WTC11 (cell line): ENCODE measurements around the gene MET. TPM values are rescaled to one million over a fixed set of nuclear protein-coding genes. Genes with fewer than 3 reads are reported as not detected.

Experiments
- ATAC-seq: fragments of 200-7000 bp; cut with Tn5 transposase; 2 replicates; pipeline ENCODE4 v1.10.0; 2021; ENCODE audit warnings: mild to moderate bottlenecking, moderate library complexity
- CTCF ChIA-PET: fragments of 300-600 bp; sonication (Branson Sonifier 250); formaldehyde crosslinking; loops from one replicate; lab custom pipeline; 2021; ENCODE audit warnings: antibody characterized with exemption; lab: Charles Lee
- POLR2A ChIA-PET: fragments of 350-600 bp; sonication (Branson Sonifier 250); formaldehyde crosslinking; loops from one replicate; lab custom pipeline; 2021; ENCODE audit warnings: antibody characterized with exemption; lab: Charles Lee
- DNase-seq: peaks from one replicate; pipeline ENCODE4 v3.0.0; 2021; ENCODE audit warnings: low spot score
- H3K27ac Mint-ChIP-seq: 2 replicates; pipeline ENCODE4 v1.8.0; 2021; ENCODE audit warnings: mixed read lengths
- H3K27me3 Mint-ChIP-seq: 2 replicates; pipeline ENCODE4 v1.8.0; 2021; ENCODE audit warnings: low read depth, mild to moderate bottlenecking, moderate library complexity, mixed read lengths
- H3K36me3 Mint-ChIP-seq: 2 replicates; pipeline ENCODE4 v1.8.0; 2021; ENCODE audit warnings: mixed read lengths
- H3K4me1 Mint-ChIP-seq: 2 replicates; pipeline ENCODE4 v1.8.0; 2022; ENCODE audit warnings: mixed read lengths
- H3K4me3 Mint-ChIP-seq: 2 replicates; pipeline ENCODE4 v1.8.0; 2021; ENCODE audit warnings: mild to moderate bottlenecking, moderate library complexity, mixed read lengths
- H3K9me3 Mint-ChIP-seq: 2 replicates; pipeline ENCODE4 v1.8.0; 2021; ENCODE audit warnings: mixed read lengths
- CREM ChIP-seq: sonication (generic); formaldehyde crosslinking; IDR thresholded peaks from 2 replicates; pipeline ENCODE4 v1.8.1; 2022; ENCODE audit warnings: mild to moderate bottlenecking, missing genetic modification reagents, moderate library complexity
- EMX1 ChIP-seq: fragments of 250-450 bp; sonication (Bioruptor Pico); IDR thresholded peaks from 2 replicates; pipeline ENCODE4 v1.8.0; 2021; ENCODE audit warnings: mild to moderate bottlenecking
- GRHL2 ChIP-seq: fragments of 250-450 bp; sonication (Bioruptor Pico); IDR thresholded peaks from 2 replicates; pipeline ENCODE4 v1.8.0; 2022; ENCODE audit warnings: mild to moderate bottlenecking, moderate library complexity; ENCODE audit not compliant: insufficient replicate concordance, severe bottlenecking
- JUN ChIP-seq: sonication (generic); formaldehyde crosslinking; IDR thresholded peaks from 2 replicates; pipeline ENCODE4 v1.8.0; 2023; ENCODE audit warnings: mild to moderate bottlenecking, missing genetic modification reagents
- NFATC4 ChIP-seq: fragments of 250-450 bp; sonication (Bioruptor Pico); IDR thresholded peaks from 2 replicates; pipeline ENCODE4 v1.9.0; 2021; ENCODE audit warnings: mild to moderate bottlenecking
- NFYB ChIP-seq: sonication (generic); formaldehyde crosslinking; conservative IDR thresholded peaks from 2 replicates; pipeline ENCODE4 v1.8.0; 2022; ENCODE audit warnings: low read depth, missing genetic modification reagents
- SOX15 ChIP-seq: fragments of 250-450 bp; sonication (Bioruptor Pico); IDR thresholded peaks from 2 replicates; pipeline ENCODE4 v1.9.0; 2021; ENCODE audit warnings: mild to moderate bottlenecking
- TEAD4 ChIP-seq: sonication (generic); formaldehyde crosslinking; IDR thresholded peaks from 2 replicates; pipeline ENCODE4 v1.8.0; 2022; ENCODE audit warnings: mild to moderate bottlenecking, missing genetic modification reagents
- ZBTB21 ChIP-seq: sonication (generic); formaldehyde crosslinking; IDR thresholded peaks from 2 replicates; pipeline ENCODE4 v1.8.1; 2023; ENCODE audit warnings: mild to moderate bottlenecking, missing genetic modification reagents, borderline replicate concordance
- ZNF138 ChIP-seq: sonication (generic); formaldehyde crosslinking; conservative IDR thresholded peaks from 2 replicates; pipeline ENCODE4 v1.8.1; 2022; ENCODE audit warnings: mild to moderate bottlenecking, moderate library complexity, missing genetic modification reagents
- ZNF232 ChIP-seq: sonication (generic); formaldehyde crosslinking; IDR thresholded peaks from 2 replicates; pipeline ENCODE4 v1.8.0; 2022; ENCODE audit warnings: mild to moderate bottlenecking, missing genetic modification reagents
- ZNF416 ChIP-seq: fragments of 250-450 bp; sonication (Bioruptor Pico); IDR thresholded peaks from 2 replicates; pipeline ENCODE4 v1.9.0; 2021; ENCODE audit warnings: mild to moderate bottlenecking, inconsistent platforms
- total RNA-seq: library from RNA; stranded (reverse); gene quantifications from 3 replicates; pipeline ENCODE4 v1.2.3, GENCODE V29; 2021
- TF ChIP-seq, protein P1 (sequence below): sonication (generic); formaldehyde crosslinking; conservative IDR thresholded peaks from 2 replicates; pipeline ENCODE4 v1.8.1; 2023; ENCODE audit warnings: mild to moderate bottlenecking, low read depth, missing genetic modification reagents, moderate library complexity
- TF ChIP-seq, protein P2 (sequence below): sonication (generic); formaldehyde crosslinking; IDR thresholded peaks from 2 replicates; pipeline ENCODE4 v1.8.0; 2023; ENCODE audit warnings: missing genetic modification reagents, mild to moderate bottlenecking, borderline replicate concordance
- TF ChIP-seq, protein P3 (sequence below): sonication (generic); formaldehyde crosslinking; conservative IDR thresholded peaks from 2 replicates; pipeline ENCODE4 v1.8.1; 2022; ENCODE audit warnings: mild to moderate bottlenecking, missing genetic modification reagents
- TF ChIP-seq, protein P4 (sequence below): sonication (generic); formaldehyde crosslinking; IDR thresholded peaks from 2 replicates; pipeline ENCODE4 v1.8.1; 2022; ENCODE audit warnings: low read depth, mild to moderate bottlenecking, moderate library complexity, missing genetic modification reagents, borderline replicate concordance
- TF ChIP-seq, protein P5 (sequence below): sonication (generic); formaldehyde crosslinking; IDR thresholded peaks from 2 replicates; pipeline ENCODE4 v1.8.1; 2023; ENCODE audit warnings: mild to moderate bottlenecking, missing genetic modification reagents, moderate library complexity
- TF ChIP-seq, protein P6 (sequence below): sonication (generic); formaldehyde crosslinking; IDR thresholded peaks from 2 replicates; pipeline ENCODE4 v1.8.0; 2022; ENCODE audit warnings: mild to moderate bottlenecking, missing genetic modification reagents

MET gene
- total RNA-seq, 1 experiment from 2014 or later = 9.4 TPM

DNA sequence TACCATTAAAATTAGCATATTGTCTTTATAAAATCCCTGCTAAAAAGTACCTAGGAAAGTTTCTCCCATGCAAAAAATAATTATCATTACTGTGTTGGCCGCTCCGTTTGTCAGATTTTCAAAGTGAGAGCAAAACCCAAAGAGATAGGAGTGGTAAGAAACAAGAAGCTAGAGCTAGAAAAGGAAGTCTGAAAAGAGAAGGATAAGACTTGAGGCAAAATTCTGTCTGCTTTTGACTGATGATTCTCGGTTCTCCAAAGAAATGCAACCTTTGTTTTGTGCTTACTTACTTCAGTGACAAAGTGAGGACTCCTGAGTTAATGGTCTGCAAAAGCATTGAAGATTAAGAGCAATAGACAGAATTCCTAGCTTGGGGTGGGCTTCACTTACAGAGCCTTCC, 157.0 kb downstream of the MET start (continued):
- TF ChIP-seq, protein P1, sequence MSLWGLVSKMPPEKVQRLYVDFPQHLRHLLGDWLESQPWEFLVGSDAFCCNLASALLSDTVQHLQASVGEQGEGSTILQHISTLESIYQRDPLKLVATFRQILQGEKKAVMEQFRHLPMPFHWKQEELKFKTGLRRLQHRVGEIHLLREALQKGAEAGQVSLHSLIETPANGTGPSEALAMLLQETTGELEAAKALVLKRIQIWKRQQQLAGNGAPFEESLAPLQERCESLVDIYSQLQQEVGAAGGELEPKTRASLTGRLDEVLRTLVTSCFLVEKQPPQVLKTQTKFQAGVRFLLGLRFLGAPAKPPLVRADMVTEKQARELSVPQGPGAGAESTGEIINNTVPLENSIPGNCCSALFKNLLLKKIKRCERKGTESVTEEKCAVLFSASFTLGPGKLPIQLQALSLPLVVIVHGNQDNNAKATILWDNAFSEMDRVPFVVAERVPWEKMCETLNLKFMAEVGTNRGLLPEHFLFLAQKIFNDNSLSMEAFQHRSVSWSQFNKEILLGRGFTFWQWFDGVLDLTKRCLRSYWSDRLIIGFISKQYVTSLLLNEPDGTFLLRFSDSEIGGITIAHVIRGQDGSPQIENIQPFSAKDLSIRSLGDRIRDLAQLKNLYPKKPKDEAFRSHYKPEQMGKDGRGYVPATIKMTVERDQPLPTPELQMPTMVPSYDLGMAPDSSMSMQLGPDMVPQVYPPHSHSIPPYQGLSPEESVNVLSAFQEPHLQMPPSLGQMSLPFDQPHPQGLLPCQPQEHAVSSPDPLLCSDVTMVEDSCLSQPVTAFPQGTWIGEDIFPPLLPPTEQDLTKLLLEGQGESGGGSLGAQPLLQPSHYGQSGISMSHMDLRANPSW (CRISPR knock-in tag) = no peak
- TF ChIP-seq NFATC4 (CRISPR knock-in tag) = no peak
- TF ChIP-seq ZBTB21 (CRISPR knock-in tag) = no peak
- no peak for TF ChIP-seq JUN (CRISPR knock-in tag)
- TF ChIP-seq, protein P2, sequence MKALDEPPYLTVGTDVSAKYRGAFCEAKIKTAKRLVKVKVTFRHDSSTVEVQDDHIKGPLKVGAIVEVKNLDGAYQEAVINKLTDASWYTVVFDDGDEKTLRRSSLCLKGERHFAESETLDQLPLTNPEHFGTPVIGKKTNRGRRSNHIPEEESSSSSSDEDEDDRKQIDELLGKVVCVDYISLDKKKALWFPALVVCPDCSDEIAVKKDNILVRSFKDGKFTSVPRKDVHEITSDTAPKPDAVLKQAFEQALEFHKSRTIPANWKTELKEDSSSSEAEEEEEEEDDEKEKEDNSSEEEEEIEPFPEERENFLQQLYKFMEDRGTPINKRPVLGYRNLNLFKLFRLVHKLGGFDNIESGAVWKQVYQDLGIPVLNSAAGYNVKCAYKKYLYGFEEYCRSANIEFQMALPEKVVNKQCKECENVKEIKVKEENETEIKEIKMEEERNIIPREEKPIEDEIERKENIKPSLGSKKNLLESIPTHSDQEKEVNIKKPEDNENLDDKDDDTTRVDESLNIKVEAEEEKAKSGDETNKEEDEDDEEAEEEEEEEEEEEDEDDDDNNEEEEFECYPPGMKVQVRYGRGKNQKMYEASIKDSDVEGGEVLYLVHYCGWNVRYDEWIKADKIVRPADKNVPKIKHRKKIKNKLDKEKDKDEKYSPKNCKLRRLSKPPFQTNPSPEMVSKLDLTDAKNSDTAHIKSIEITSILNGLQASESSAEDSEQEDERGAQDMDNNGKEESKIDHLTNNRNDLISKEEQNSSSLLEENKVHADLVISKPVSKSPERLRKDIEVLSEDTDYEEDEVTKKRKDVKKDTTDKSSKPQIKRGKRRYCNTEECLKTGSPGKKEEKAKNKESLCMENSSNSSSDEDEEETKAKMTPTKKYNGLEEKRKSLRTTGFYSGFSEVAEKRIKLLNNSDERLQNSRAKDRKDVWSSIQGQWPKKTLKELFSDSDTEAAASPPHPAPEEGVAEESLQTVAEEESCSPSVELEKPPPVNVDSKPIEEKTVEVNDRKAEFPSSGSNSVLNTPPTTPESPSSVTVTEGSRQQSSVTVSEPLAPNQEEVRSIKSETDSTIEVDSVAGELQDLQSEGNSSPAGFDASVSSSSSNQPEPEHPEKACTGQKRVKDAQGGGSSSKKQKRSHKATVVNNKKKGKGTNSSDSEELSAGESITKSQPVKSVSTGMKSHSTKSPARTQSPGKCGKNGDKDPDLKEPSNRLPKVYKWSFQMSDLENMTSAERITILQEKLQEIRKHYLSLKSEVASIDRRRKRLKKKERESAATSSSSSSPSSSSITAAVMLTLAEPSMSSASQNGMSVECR (CRISPR knock-in tag) = no peak
- no peak for TF ChIP-seq ZNF416
- TF ChIP-seq EMX1 (CRISPR knock-in tag) = no peak
- no peak for TF ChIP-seq CREM (CRISPR knock-in tag)
- TF ChIP-seq, protein P3, sequence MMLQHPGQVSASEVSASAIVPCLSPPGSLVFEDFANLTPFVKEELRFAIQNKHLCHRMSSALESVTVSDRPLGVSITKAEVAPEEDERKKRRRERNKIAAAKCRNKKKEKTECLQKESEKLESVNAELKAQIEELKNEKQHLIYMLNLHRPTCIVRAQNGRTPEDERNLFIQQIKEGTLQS (CRISPR knock-in tag) = no peak

DNA sequence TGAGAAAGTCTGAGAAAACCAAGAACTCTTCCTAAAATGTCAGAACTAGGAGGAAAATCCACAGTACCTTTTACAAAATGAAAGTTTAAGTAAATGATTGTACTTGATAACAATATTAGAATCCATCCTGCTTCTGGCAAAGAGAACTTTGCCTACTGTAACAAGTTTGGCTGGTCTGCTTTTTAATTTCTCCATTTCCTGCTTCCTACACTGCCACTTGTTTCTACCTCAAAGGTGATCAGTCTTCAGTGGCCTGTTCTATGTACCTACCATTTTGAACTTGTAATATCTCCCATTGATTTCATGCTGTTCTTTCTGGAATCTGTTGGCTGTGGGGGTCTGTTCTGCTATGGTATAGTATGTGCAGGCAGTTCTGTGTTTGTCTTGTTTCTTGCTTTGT, 157.5 kb downstream of the MET start:
- TF ChIP-seq NFYB (no peak), ZNF232 (CRISPR knock-in tag) (no peak)
- Mint-ChIP-seq H3K4me1 (peaks cover 9% of the 10 kb centered on the region), H3K36me3 (no peaks in the 10 kb centered on the region), H3K27ac (no peak overlapping the region), H3K4me3 (no peak overlapping the region), H3K27me3 (no peaks in the 10 kb centered on the region; the same call in 1 of the 2 replicates), H3K9me3 (0 out of 2 replicates have a peak, but pooled peaks cover 2% of the 10 kb centered on the region)
- DNase-seq (no peak), ATAC-seq (no peak)
- ChIA-PET POLR2A (no interaction called here), CTCF (interaction anchor here (1.6 kb wide), 1 partner anchor 298 kb away, joined by 7 read pairs; no protein-coding TSS in a partner anchor)

DNA sequence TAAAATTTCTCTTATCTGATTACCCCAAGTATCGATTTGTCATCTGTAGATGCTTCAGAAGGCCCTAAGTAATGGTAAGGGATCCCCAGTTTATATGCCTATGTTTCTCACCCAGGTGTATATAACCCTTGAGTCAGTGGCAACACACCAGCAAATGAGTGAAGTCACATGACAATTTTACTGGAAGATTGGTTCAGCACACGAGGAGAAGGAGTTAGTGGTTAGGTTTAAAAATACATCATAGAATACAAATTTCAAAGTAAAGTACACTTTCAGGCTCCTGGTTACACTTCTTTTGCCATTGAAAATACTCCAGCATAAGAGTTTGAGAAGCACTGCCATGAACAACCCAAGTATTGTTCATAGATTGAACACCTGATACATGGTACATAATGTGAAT, 160.7 kb downstream of the MET start:
- Mint-ChIP-seq H3K27ac (no peak overlapping the region), H3K27me3 (no peaks in the 10 kb centered on the region), H3K4me3 (no peak overlapping the region), H3K9me3 (no peaks in the 10 kb centered on the region), H3K36me3 (no peaks in the 10 kb centered on the region), H3K4me1 (peaks cover 9% of the 10 kb centered on the region)
- DNase-seq = no peak
- ChIA-PET CTCF (no interaction called here), POLR2A (no interaction called here)
- no peak for ATAC-seq
- TF ChIP-seq ZNF138 (CRISPR knock-in tag) (no peak), TEAD4 (CRISPR knock-in tag) (no peak), GRHL2 (no peak), SOX15 (no peak)
- TF ChIP-seq, protein P4, sequence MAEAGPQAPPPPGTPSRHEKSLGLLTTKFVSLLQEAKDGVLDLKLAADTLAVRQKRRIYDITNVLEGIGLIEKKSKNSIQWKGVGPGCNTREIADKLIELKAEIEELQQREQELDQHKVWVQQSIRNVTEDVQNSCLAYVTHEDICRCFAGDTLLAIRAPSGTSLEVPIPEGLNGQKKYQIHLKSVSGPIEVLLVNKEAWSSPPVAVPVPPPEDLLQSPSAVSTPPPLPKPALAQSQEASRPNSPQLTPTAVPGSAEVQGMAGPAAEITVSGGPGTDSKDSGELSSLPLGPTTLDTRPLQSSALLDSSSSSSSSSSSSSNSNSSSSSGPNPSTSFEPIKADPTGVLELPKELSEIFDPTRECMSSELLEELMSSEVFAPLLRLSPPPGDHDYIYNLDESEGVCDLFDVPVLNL = no peak
- TF ChIP-seq, protein P5, sequence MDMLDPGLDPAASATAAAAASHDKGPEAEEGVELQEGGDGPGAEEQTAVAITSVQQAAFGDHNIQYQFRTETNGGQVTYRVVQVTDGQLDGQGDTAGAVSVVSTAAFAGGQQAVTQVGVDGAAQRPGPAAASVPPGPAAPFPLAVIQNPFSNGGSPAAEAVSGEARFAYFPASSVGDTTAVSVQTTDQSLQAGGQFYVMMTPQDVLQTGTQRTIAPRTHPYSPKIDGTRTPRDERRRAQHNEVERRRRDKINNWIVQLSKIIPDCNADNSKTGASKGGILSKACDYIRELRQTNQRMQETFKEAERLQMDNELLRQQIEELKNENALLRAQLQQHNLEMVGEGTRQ (CRISPR knock-in tag) = no peak
- TF ChIP-seq, protein P6, sequence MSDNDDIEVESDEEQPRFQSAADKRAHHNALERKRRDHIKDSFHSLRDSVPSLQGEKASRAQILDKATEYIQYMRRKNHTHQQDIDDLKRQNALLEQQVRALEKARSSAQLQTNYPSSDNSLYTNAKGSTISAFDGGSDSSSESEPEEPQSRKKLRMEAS = no peak
